Panc1 (cell line): Measurements from ENCODE around the gene SEPTIN8. TPM values are rescaled to one million over a fixed set of nuclear protein-coding genes. Genes with fewer than 3 reads are reported as not detected.
A peak's percentile ranks its signal among the peaks of the same experiment; 100 is the strongest.
"Not testable (repeated sequence)": the region's sequence is repeated elsewhere in the genome, so short reads cannot be mapped to it uniquely, and the experiment has no call there.

Experiments used
- ATAC-seq: fragments of 200-7000 bp; cut with Tn5 transposase; 2 replicates; pipeline ENCODE4 v1.9.1; 2020; ENCODE audit warnings: mild to moderate bottlenecking, moderate library complexity
- BruUV-seq: library from RNA; stranded (reverse); fragments of 400-500 nt; replicated peaks from 2 replicates; lab custom pipeline; 2021; lab: Mats Ljungman, UMichigan
- CTCF ChIA-PET: fragments of 300-600 bp; sonication (Branson Sonifier 250); formaldehyde crosslinking; loops from one replicate; lab custom pipeline; 2022; ENCODE audit warnings: antibody characterized with exemption; lab: Charles Lee
- POLR2A ChIA-PET: fragments of 300-600 bp; sonication (Branson Sonifier 250); formaldehyde crosslinking; loops from one replicate; lab custom pipeline; 2022; ENCODE audit warnings: antibody characterized with exemption; lab: Charles Lee
- DNase-seq: peaks from one replicate; pipeline ENCODE4 v3.0.0-alpha.2; 2010; ENCODE audit warnings: low read depth, low spot score
- H3K27ac ChIP-seq: 2 replicates; pipeline ENCODE4 v1.5.1; 2011; ENCODE audit warnings: mild to moderate bottlenecking, low read length, inconsistent platforms
- H3K27me3 ChIP-seq: fragments of 200-500 bp; sonication (Bioruptor generic); 2 replicates; pipeline ENCODE4 v1.6.0; 2014; ENCODE audit warnings: low read length, inconsistent platforms; ENCODE audit not compliant: control insufficient read depth, insufficient read depth
- H3K36me3 ChIP-seq: fragments of 200-500 bp; sonication (Bioruptor generic); 2 replicates; pipeline ENCODE4 v1.5.1; 2014; ENCODE audit warnings: inconsistent platforms, mild to moderate bottlenecking, low read length, moderate library complexity; ENCODE audit not compliant: control insufficient read depth, insufficient read depth
- H3K4me1 ChIP-seq: 2 replicates; pipeline ENCODE4 v1.5.1; 2011; ENCODE audit warnings: inconsistent platforms, mild to moderate bottlenecking, low read length, moderate library complexity; ENCODE audit not compliant: control insufficient read depth, insufficient read depth
- H3K4me3 ChIP-seq, 2 experiments: 2 replicates each; pipeline ENCODE4 v1.5.1; 2011 to 2012; ENCODE audit warnings: low read depth in 2 of 2, low read length in 2 of 2, mild to moderate bottlenecking in 2 of 2, inconsistent platforms in 1 of 2, moderate library complexity in 1 of 2
- H3K9me3 ChIP-seq: fragments of 200-500 bp; sonication (Bioruptor generic); 2 replicates; pipeline ENCODE4 v1.5.1; 2014; ENCODE audit warnings: low read depth, mild to moderate bottlenecking, inconsistent platforms, low read length, moderate library complexity; ENCODE audit not compliant: control insufficient read depth, insufficient read depth
- CTCF ChIP-seq: fragments of 450-650 bp; IDR thresholded peaks from 2 replicates; pipeline ENCODE4 v1.5.1; 2017; ENCODE audit warnings: mild to moderate bottlenecking
- POLR2AphosphoS5 ChIP-seq: IDR thresholded peaks from 2 replicates; pipeline ENCODE4 v1.6.1; 2012; ENCODE audit warnings: mild to moderate bottlenecking, low read depth, low read length, moderate library complexity
- REST ChIP-seq, 2 experiments: IDR thresholded peaks; 2 replicates each; pipeline ENCODE4 v1.6.1; 2011 to 2012; ENCODE audit warnings: low read depth in 2 of 2, control low read depth in 1 of 2, low read length in 1 of 2, mild to moderate bottlenecking in 1 of 2, moderate library complexity in 1 of 2; ENCODE audit not compliant: insufficient read depth in 1 of 2
- SIN3A ChIP-seq: IDR thresholded peaks from 2 replicates; pipeline ENCODE4 v1.6.1; 2012; ENCODE audit warnings: low read depth, mild to moderate bottlenecking, low read length, moderate library complexity, borderline replicate concordance; ENCODE audit not compliant: insufficient read depth
- TCF7L2 ChIP-seq: IDR thresholded peaks from 2 replicates; pipeline ENCODE4 v1.6.1; 2011; ENCODE audit warnings: mild to moderate bottlenecking, low read depth, low read length, inconsistent platforms
- in situ Hi-C: cut with HindIII; loops from 2 replicates; pipeline ENCODE4 v1.10.0; 2016; ENCODE audit warnings: low sequenced_read_pairs, low pct_unique_long_range_greater_than_20kb
- intact Hi-C: fragments of 100-400 bp; cut with micrococcal nuclease; formaldehyde crosslinking; loops from one replicate; pipeline ENCODE4 v1.10.0; 2022; ENCODE audit not compliant: unreplicated experiment
- total RNA-seq: library from RNA; stranded (reverse); gene quantifications from one replicate; pipeline ENCODE4 v1.2.1, GENCODE V29; 2021; ENCODE audit not compliant: unreplicated experiment

Gene SEPTIN8
- total RNA-seq, 1 experiment from 2014 or later, result 22.8 TPM

GRCh38 chr5:132802685-132803066 lies 25.6 kb upstream of the SEPTIN8 start:
- ATAC-seq, in situ Hi-C loops, CTCF ChIA-PET, intact Hi-C loops, POLR2A ChIA-PET, DNase-seq, H3K36me3 ChIP-seq, H3K27ac ChIP-seq, H3K9me3 ChIP-seq, H3K4me3 ChIP-seq, BruUV-seq, H3K4me1 ChIP-seq, H3K27me3 ChIP-seq: not testable (repeated sequence)
- peak; percentile 21; the same call in 1 of the 2 replicates for TF ChIP-seq CTCF

GRCh38 chr5:132802044-132802684 lies 25.1 kb upstream of the SEPTIN8 start:
- ChIA-PET POLR2A (interaction anchor here (0.6 kb wide), 1 partner anchor 18 kb away, joined by 4 read pairs; no protein-coding TSS in a partner anchor), CTCF (interaction anchor here (0.6 kb wide), 1 partner anchor 13 kb away, joined by 3 read pairs; no protein-coding TSS in a partner anchor)
- Histone ChIP-seq H3K4me1 (no peaks in the 10 kb centered on the region), H3K4me3 (no peak overlapping the region), H3K27me3 (no peaks in the 10 kb centered on the region; the same call in 1 of the 2 replicates), H3K9me3 (no peaks in the 10 kb centered on the region), H3K36me3 (no peaks in the 10 kb centered on the region), H3K27ac (no peak overlapping the region)
- TF ChIP-seq CTCF (peak; percentile 52), POLR2AphosphoS5 (no peak)
- no TSS peak for BruUV-seq
- ATAC-seq (no peak; the same call in 1 of the 2 replicates), DNase-seq (no peak)
- intact Hi-C loops, result no loop called here
- in situ Hi-C loops, result no loop called here

GRCh38 chr5:132800545-132800944 lies 23.5 kb upstream of the SEPTIN8 start:
- ChIA-PET POLR2A (no interaction called here), CTCF (interaction anchor here (1.2 kb wide), 1 partner anchor 19 kb away, joined by 4 read pairs; no protein-coding TSS in a partner anchor)
- H3K9me3 ChIP-seq, result no peaks in the 10 kb centered on the region
- no peak for ATAC-seq
- H3K36me3 ChIP-seq, result no peaks in the 10 kb centered on the region
- intact Hi-C loops (no loop called here), in situ Hi-C loops (no loop called here)
- no peak for DNase-seq
- H3K4me1 ChIP-seq, result no peaks in the 10 kb centered on the region
- BruUV-seq, result no TSS peak
- no peak overlapping the region for H3K4me3 ChIP-seq
- no peak overlapping the region for H3K27ac ChIP-seq
- no peaks in the 10 kb centered on the region; the same call in 1 of the 2 replicates for H3K27me3 ChIP-seq
- no peak for TF ChIP-seq REST (IDR thresholded peaks at IDR 0.05; ENCODE audit: insufficient read depth in 1 of 2, low read depth in 2 of 2, low read length in 1 of 2)
- no peak for TF ChIP-seq POLR2AphosphoS5
- no peak for TF ChIP-seq CTCF
- no peak for TF ChIP-seq SIN3A
- no peak for TF ChIP-seq TCF7L2
